KMS-11 (cell line): ENCODE results near the gene CENPX.

Experiments
- H2AFZ ChIP-seq: fragments of 200-600 bp; sonication (generic); 2 replicates; pipeline ENCODE4 v1.6.1; 2016; ENCODE audit warnings: antibody characterized with exemption, mixed run types, low read depth
- H3K27ac ChIP-seq: fragments of 200-600 bp; sonication (generic); 2 replicates; pipeline ENCODE4 v1.6.1; 2016; ENCODE audit warnings: mild to moderate bottlenecking, mixed run types
- H3K27me3 ChIP-seq: fragments of 200-600 bp; sonication (generic); 2 replicates; pipeline ENCODE4 v1.6.1; 2017; ENCODE audit warnings: mild to moderate bottlenecking, low read depth, mixed run types, moderate library complexity; ENCODE audit not compliant: insufficient read depth
- H3K36me3 ChIP-seq: fragments of 200-600 bp; sonication (generic); 2 replicates; pipeline ENCODE4 v1.6.1; 2017; ENCODE audit warnings: mild to moderate bottlenecking, mixed run types; ENCODE audit not compliant: insufficient read depth
- H3K4me1 ChIP-seq: fragments of 200-600 bp; sonication (generic); 2 replicates; pipeline ENCODE4 v1.6.1; 2016; ENCODE audit warnings: mild to moderate bottlenecking, low read depth, mixed run types; ENCODE audit not compliant: poor library complexity, severe bottlenecking
- H3K4me2 ChIP-seq: fragments of 200-600 bp; sonication (generic); 2 replicates; pipeline ENCODE4 v1.7.0; 2016; ENCODE audit warnings: mild to moderate bottlenecking, mixed run types
- H3K4me3 ChIP-seq: fragments of 200-600 bp; sonication (generic); IDR thresholded peaks from 2 replicates; pipeline ENCODE4 v1.6.1; 2017; ENCODE audit warnings: low read depth, low read length, mixed read lengths; ENCODE audit not compliant: insufficient read depth
- H3K79me2 ChIP-seq: fragments of 200-600 bp; sonication (generic); 2 replicates; pipeline ENCODE4 v1.6.1; 2016; ENCODE audit warnings: low read depth, mixed run types; ENCODE audit not compliant: insufficient read depth
- H3K9ac ChIP-seq: fragments of 200-600 bp; sonication (generic); 2 replicates; pipeline ENCODE4 v1.6.1; 2016; ENCODE audit warnings: mild to moderate bottlenecking, mixed run types
- H4K20me1 ChIP-seq: fragments of 200-600 bp; sonication (generic); 2 replicates; pipeline ENCODE4 v1.6.1; 2016; ENCODE audit warnings: mild to moderate bottlenecking, mixed run types; ENCODE audit not compliant: insufficient read depth
- TF ChIP-seq, protein P1 (sequence below): fragments of 200-600 bp; sonication (generic); conservative IDR thresholded peaks from 2 replicates; pipeline ENCODE4 v1.6.1; 2017; ENCODE audit warnings: low read depth, mild to moderate bottlenecking, antibody characterized with exemption, low read length, moderate library complexity, mixed read lengths

Gene CENPX

DNA sequence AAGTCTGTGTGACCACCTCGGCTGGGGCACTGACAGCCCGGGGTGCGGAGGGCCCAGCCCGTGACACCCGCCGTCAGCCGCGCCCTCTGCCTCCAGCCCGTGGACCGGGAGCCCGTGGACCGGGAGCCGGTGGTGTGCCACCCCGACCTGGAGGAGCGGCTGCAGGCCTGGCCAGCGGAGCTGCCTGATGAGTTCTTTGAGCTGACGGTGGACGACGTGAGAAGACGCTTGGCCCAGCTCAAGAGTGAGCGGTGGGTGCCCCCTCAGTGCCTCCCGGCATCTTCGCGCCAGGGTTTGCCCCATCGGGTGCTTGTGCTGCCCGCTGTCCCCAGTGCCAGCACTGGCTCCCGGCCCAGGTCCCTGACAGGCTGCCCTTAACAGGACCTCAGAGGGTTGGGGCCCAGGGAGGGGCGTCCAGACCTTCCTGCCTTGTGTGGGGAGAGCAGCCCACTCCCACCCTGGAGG, 13.7 kb downstream of the CENPX start:
- Histone ChIP-seq H3K36me3 (no peaks in the 10 kb centered on the region), H3K79me2 (no peaks in the 10 kb centered on the region), H3K4me3 (no peak overlapping the region), H3K4me1 (no peaks in the 10 kb centered on the region), H3K9ac (no peak overlapping the region), H2AFZ (no peak overlapping the region), H4K20me1 (no peaks in the 10 kb centered on the region), H3K27me3 (no peaks in the 10 kb centered on the region), H3K4me2 (no peak overlapping the region), H3K27ac (no peak overlapping the region)
- TF ChIP-seq, protein P1, sequence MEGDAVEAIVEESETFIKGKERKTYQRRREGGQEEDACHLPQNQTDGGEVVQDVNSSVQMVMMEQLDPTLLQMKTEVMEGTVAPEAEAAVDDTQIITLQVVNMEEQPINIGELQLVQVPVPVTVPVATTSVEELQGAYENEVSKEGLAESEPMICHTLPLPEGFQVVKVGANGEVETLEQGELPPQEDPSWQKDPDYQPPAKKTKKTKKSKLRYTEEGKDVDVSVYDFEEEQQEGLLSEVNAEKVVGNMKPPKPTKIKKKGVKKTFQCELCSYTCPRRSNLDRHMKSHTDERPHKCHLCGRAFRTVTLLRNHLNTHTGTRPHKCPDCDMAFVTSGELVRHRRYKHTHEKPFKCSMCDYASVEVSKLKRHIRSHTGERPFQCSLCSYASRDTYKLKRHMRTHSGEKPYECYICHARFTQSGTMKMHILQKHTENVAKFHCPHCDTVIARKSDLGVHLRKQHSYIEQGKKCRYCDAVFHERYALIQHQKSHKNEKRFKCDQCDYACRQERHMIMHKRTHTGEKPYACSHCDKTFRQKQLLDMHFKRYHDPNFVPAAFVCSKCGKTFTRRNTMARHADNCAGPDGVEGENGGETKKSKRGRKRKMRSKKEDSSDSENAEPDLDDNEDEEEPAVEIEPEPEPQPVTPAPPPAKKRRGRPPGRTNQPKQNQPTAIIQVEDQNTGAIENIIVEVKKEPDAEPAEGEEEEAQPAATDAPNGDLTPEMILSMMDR: no peak

DNA sequence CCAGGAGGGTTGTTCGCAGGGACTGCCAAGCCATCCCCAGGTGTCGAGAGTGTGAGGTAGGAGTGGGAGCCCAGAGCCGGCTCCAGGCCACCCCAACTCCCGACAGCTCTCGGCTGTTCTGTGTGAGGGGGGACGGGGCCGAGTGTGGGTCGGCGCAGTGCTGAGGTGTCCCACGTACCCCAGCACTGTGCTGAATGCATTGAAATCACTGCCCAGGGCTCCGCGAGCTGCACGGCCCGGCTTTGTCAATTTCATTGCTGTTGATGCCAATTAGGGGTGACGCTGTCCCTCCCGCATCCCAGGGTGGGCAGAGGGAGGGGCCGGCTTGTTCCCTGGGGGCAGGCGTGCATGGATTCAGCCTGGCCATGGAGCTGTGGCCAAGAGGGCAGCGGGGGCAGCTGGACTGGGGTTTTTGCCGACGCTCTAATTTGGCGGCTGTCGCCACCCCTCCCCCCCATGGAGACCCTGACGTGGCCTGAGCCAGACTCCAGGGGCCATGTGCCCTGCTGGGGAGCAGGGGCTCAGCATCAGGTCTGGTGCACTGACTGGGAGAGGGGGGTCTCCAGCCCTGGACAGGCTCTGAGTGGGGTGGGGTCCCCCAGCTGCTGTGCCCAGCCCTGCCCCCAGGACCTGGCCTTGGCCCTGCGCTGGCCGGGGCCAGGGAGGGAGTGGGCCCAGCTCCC, 14.3 kb downstream of the CENPX start:
- H4K20me1 ChIP-seq: no peaks in the 10 kb centered on the region
- no peaks in the 10 kb centered on the region for H3K4me1 ChIP-seq
- TF ChIP-seq, protein P1: no peak
- no peaks in the 10 kb centered on the region for H3K27me3 ChIP-seq
- H3K9ac ChIP-seq: no peak overlapping the region
- no peaks in the 10 kb centered on the region for H3K36me3 ChIP-seq
- no peak overlapping the region for H2AFZ ChIP-seq
- H3K27ac ChIP-seq: no peak overlapping the region
- no peaks in the 10 kb centered on the region for H3K79me2 ChIP-seq
- H3K4me3 ChIP-seq: no peak overlapping the region
- no peak overlapping the region for H3K4me2 ChIP-seq

DNA sequence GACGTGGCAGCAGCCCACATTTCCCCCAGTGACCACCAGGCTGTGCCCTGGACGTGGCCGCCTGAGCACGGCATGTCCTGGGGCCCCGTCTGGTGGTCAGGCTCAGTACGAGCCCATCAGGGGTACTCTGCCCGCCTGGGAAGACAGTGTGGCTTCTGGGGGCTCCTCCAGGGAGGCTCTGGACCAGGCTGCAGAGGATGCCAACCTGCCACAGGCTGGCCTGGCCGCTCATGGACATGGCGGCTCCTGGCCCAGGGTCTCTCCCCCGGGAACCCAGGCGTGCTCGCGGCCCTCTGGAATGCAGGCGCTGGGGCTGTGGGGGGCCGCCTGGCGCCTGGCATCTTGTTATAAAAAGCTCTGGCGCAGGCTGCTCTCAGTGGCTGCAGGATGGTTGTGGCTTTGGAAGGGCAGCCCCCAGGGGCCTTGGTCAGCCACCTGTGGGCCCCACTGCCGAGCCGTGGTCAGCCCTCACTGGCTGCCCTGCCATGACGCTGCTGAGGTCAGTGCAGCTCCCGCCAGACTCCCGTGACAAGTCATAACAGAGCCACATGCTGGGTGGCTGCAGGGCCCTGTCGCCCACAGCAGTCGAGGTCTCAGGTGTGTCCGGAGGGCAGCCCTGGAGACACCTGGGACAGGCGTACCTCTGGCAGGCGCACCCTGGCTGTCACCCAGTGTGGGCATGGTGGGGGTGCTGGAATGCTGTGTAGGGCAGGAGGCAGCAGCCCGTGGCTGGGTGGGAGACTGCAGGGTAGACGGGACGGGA, 15.0 kb downstream of the CENPX start:
- no peaks in the 10 kb centered on the region for H3K79me2 ChIP-seq
- no peaks in the 10 kb centered on the region for H4K20me1 ChIP-seq
- no peaks in the 10 kb centered on the region for H3K36me3 ChIP-seq
- H3K27me3 ChIP-seq: no peaks in the 10 kb centered on the region
- no peak overlapping the region for H3K27ac ChIP-seq
- H3K9ac ChIP-seq: no peak overlapping the region
- TF ChIP-seq, protein P1: no peak
- no peaks in the 10 kb centered on the region for H3K4me1 ChIP-seq
- no peak overlapping the region for H2AFZ ChIP-seq
- H3K4me3 ChIP-seq: no peak overlapping the region
- H3K4me2 ChIP-seq: no peak overlapping the region

DNA sequence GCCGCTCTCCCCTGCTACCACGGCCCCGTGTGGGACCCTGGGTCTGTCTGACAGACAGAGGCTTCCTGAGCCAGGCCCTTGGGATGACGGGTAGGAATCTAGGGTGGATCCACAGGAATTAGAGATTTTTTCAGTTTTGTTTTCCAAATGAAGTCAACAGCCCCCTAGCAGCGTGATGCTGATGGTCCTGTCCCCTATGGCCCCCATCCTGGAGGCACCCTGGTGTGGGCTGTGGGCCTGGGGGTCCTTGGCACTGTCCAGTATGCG, 15.5 kb downstream of the CENPX start:
- H3K36me3 ChIP-seq: no peaks in the 10 kb centered on the region
- no peak overlapping the region for H2AFZ ChIP-seq
- no peak overlapping the region for H3K4me2 ChIP-seq
- no peaks in the 10 kb centered on the region for H3K4me1 ChIP-seq
- no peaks in the 10 kb centered on the region for H3K79me2 ChIP-seq
- no peak overlapping the region for H3K9ac ChIP-seq
- TF ChIP-seq, protein P1: no peak
- no peak overlapping the region for H3K27ac ChIP-seq
- no peaks in the 10 kb centered on the region for H4K20me1 ChIP-seq
- H3K4me3 ChIP-seq: no peak overlapping the region
- no peaks in the 10 kb centered on the region for H3K27me3 ChIP-seq
